NCI-H1092 (cell line): Measurements from ENCODE around the gene ZDHHC18.

Experiments
- DNase-seq: peaks from one replicate; lab custom pipeline; 2025; lab: John Stamatoyannopoulos, UW

Gene ZDHHC18

GRCh38 chr1:26900001-26900814, 73.7 kb downstream of the ZDHHC18 start, which contains the start of gene GPATCH3:
GPATCH3 (minus strand) TSS chr1:26900467; CDS start chr1:26900442, 25 bp downstream.
- DNase-seq = peak; percentile 91

- no peak for DNase-seq
Observed at GRCh38 chr1:26900815-26901511, 74.5 kb downstream of the ZDHHC18 start.
